H9 (cell line): Measurements from ENCODE around the gene RNF149. TPM values are rescaled to one million over a fixed set of nuclear protein-coding genes. Genes with fewer than 3 reads are reported as not detected.

ENCODE experiments used
- DNase-seq: peaks from one replicate; pipeline ENCODE4 v3.0.0-alpha.2; 2017
- H2AFZ ChIP-seq: one replicate; pipeline ENCODE4 v1.6.1; 2013; ENCODE audit warnings: mild to moderate bottlenecking, low read length, control low read depth, moderate library complexity
- H2AK5ac ChIP-seq: 2 replicates; pipeline ENCODE4 v1.6.1; 2013; ENCODE audit warnings: low read length, control low read depth, mixed read lengths; ENCODE audit not compliant: insufficient read length
- H2BK120ac ChIP-seq: one replicate; pipeline ENCODE4 v1.6.1; 2013; ENCODE audit warnings: low read depth, mild to moderate bottlenecking, low read length, control low read depth, inconsistent platforms; ENCODE audit not compliant: poor library complexity, severe bottlenecking
- H2BK12ac ChIP-seq: 2 replicates; pipeline ENCODE4 v1.6.1; 2013; ENCODE audit warnings: low read length, control low read depth, mixed read lengths, low read depth; ENCODE audit not compliant: insufficient read length
- H2BK15ac ChIP-seq: 2 replicates; pipeline ENCODE4 v1.6.1; 2013; ENCODE audit warnings: low read depth, low read length, control low read depth
- H2BK20ac ChIP-seq: one replicate; pipeline ENCODE4 v1.6.1; 2013; ENCODE audit warnings: low read depth, mild to moderate bottlenecking, low read length, control low read depth, inconsistent platforms; ENCODE audit not compliant: poor library complexity, severe bottlenecking
- H2BK5ac ChIP-seq: 2 replicates; pipeline ENCODE4 v1.6.1; 2013; ENCODE audit warnings: low read length, control low read depth, mixed read lengths; ENCODE audit not compliant: insufficient read length
- H3K14ac ChIP-seq: 2 replicates; pipeline ENCODE4 v1.6.1; 2013; ENCODE audit warnings: low read length, control low read depth; ENCODE audit not compliant: insufficient read depth
- H3K18ac ChIP-seq: 2 replicates; pipeline ENCODE4 v1.6.1; 2013; ENCODE audit warnings: low read depth, mild to moderate bottlenecking, mixed read lengths, low read length, control low read depth; ENCODE audit not compliant: insufficient read length
- H3K23ac ChIP-seq: 2 replicates; pipeline ENCODE4 v1.6.1; 2013; ENCODE audit warnings: low read length, control low read depth, mixed read lengths, low read depth; ENCODE audit not compliant: insufficient read length
- H3K23me2 ChIP-seq: 2 replicates; pipeline ENCODE4 v1.6.1; 2013; ENCODE audit warnings: low read depth, mild to moderate bottlenecking, mixed read lengths, low read length, control low read depth; ENCODE audit not compliant: insufficient read length, poor library complexity, severe bottlenecking
- H3K27ac ChIP-seq: 2 replicates; pipeline ENCODE4 v1.5.1; 2013; ENCODE audit warnings: low read length, control low read depth, mixed read lengths, low read depth; ENCODE audit not compliant: insufficient read length
- H3K27me3 ChIP-seq: 2 replicates; pipeline ENCODE4 v1.6.1; 2013; ENCODE audit warnings: low read length, control low read depth, inconsistent platforms; ENCODE audit not compliant: insufficient read depth
- H3K4ac ChIP-seq: 2 replicates; pipeline ENCODE4 v1.6.1; 2013; ENCODE audit warnings: low read depth, mild to moderate bottlenecking, control low read depth, inconsistent platforms, low read length, moderate library complexity
- H3K4me1 ChIP-seq: 2 replicates; pipeline ENCODE4 v1.6.1; 2013; ENCODE audit warnings: low read length, control low read depth, inconsistent platforms; ENCODE audit not compliant: insufficient read depth
- H3K4me2 ChIP-seq: 2 replicates; pipeline ENCODE4 v1.6.1; 2013; ENCODE audit warnings: low read length, control low read depth, mixed read lengths; ENCODE audit not compliant: insufficient read length, insufficient read depth
- H3K56ac ChIP-seq: 2 replicates; pipeline ENCODE4 v1.6.1; 2013; ENCODE audit warnings: low read depth, mild to moderate bottlenecking, mixed read lengths, low read length, control low read depth; ENCODE audit not compliant: insufficient read length
- H3K79me1 ChIP-seq: 2 replicates; pipeline ENCODE4 v1.6.1; 2013; ENCODE audit warnings: low read depth, mild to moderate bottlenecking, moderate library complexity, low read length, control low read depth, inconsistent platforms; ENCODE audit not compliant: insufficient read depth, poor library complexity, severe bottlenecking
- H3K79me2 ChIP-seq: 2 replicates; pipeline ENCODE4 v1.6.1; 2013; ENCODE audit warnings: low read length, control low read depth, inconsistent platforms; ENCODE audit not compliant: insufficient read depth
- H3K9ac ChIP-seq: 2 replicates; pipeline ENCODE4 v1.6.1; 2013; ENCODE audit warnings: low read length, control low read depth, mixed read lengths; ENCODE audit not compliant: insufficient read length; ENCODE audit errors: extremely low read depth
- H3K9me3 ChIP-seq: one replicate; pipeline ENCODE4 v1.6.1; 2013; ENCODE audit warnings: low read depth, low read length, inconsistent platforms; ENCODE audit not compliant: control insufficient read depth
- H3T11ph ChIP-seq: one replicate; pipeline ENCODE4 v1.6.1; 2013; ENCODE audit warnings: mild to moderate bottlenecking, low read length, control low read depth, inconsistent platforms
- H4K20me1 ChIP-seq: one replicate; pipeline ENCODE4 v1.6.1; 2013; ENCODE audit not compliant: control insufficient read depth, insufficient read length, insufficient read depth
- H4K5ac ChIP-seq: 2 replicates; pipeline ENCODE4 v1.6.1; 2013; ENCODE audit warnings: low read depth, mild to moderate bottlenecking, mixed read lengths, low read length, control low read depth; ENCODE audit not compliant: insufficient read length
- H4K8ac ChIP-seq: replicated peaks from 2 replicates; pipeline ENCODE4 v1.6.1; 2013; ENCODE audit warnings: low read length, control low read depth, mixed read lengths, low read depth; ENCODE audit not compliant: insufficient read length
- H4K91ac ChIP-seq: 2 replicates; pipeline ENCODE4 v1.6.1; 2013; ENCODE audit warnings: low read depth, mild to moderate bottlenecking, moderate library complexity, mixed read lengths, low read length, control low read depth; ENCODE audit not compliant: insufficient read length
- H3K27ac Mint-ChIP-seq, 3 experiments: 2 replicates in 2 of 3; 3 replicates in 1 of 3; pipeline ENCODE4 v1.8.0; 2020 to 2021; ENCODE audit warnings: mixed read lengths in 3 of 3, mild to moderate bottlenecking in 1 of 3, moderate library complexity in 1 of 3
- H3K27me3 Mint-ChIP-seq: 2 replicates; pipeline ENCODE4 v1.8.0; 2021; ENCODE audit warnings: low read depth, mild to moderate bottlenecking, moderate library complexity, mixed read lengths
- H3K36me3 Mint-ChIP-seq, 3 experiments: 2 replicates in 2 of 3; 3 replicates in 1 of 3; pipeline ENCODE4 v1.8.0; 2020 to 2021; ENCODE audit warnings: low read depth in 3 of 3, mixed read lengths in 3 of 3; ENCODE audit not compliant: insufficient read depth in 1 of 3
- H3K4me1 Mint-ChIP-seq, 2 experiments: 2 replicates each; pipeline ENCODE4 v1.8.0; 2020; ENCODE audit warnings: mixed read lengths in 2 of 2
- H3K4me3 Mint-ChIP-seq, 2 experiments: 2 replicates in 1 of 2; 3 replicates in 1 of 2; pipeline ENCODE4 v1.8.0; 2020 to 2021; ENCODE audit warnings: mild to moderate bottlenecking in 2 of 2, mixed read lengths in 2 of 2, moderate library complexity in 1 of 2
- H3K9me3 Mint-ChIP-seq, 2 experiments: 2 replicates in 1 of 2; 3 replicates in 1 of 2; pipeline ENCODE4 v1.8.0; 2020; ENCODE audit warnings: mild to moderate bottlenecking in 2 of 2, mixed read lengths in 2 of 2, moderate library complexity in 1 of 2
- CTCF ChIP-seq: fragments of 200-600 bp; sonication (generic); conservative IDR thresholded peaks from 3 replicates; pipeline ENCODE4 v1.8.0; 2021; ENCODE audit warnings: antibody characterized with exemption, mild to moderate bottlenecking
- WGBS: extraction: QIAGEN DNeasy Blood & Tissue Kit; methylation state at CpG from one replicate; pipeline ENCODE4 v1.1.7; 2013; ENCODE audit warnings: missing lambda C conversion rate, low lambda C conversion rate, mixed read lengths; ENCODE audit not compliant: insufficient read length; ENCODE audit errors: extremely low coverage; 5-methylcytosine and 5-hydroxymethylcytosine counted together
- total RNA-seq: library from RNA; stranded (reverse); gene quantifications from 2 replicates; pipeline ENCODE4 v1.2.1, GENCODE V29; 2021

Gene RNF149
- total RNA-seq, 1 experiment from 2014 or later, result 18.0 TPM

GRCh38 chr2:101327863-101328394 lies 19.4 kb upstream of the RNF149 start:
- Mint-ChIP-seq H3K36me3 (peaks cover 0 to 3% (median 0%) of the 10 kb centered on the region in 3 experiments; a peak in 2 of 7 replicates), H3K27ac (no peak overlapping the region), H3K4me1 (peaks cover 5 to 24% of the 10 kb centered on the region in 2 experiments), H3K9me3 (peaks cover 4 to 6% of the 10 kb centered on the region in 2 experiments; a peak in 2 of 5 replicates), H3K27me3 (no peaks in the 10 kb centered on the region), H3K4me3 (no peak overlapping the region)
- no peak for TF ChIP-seq CTCF
- Histone ChIP-seq H3K23me2 (no peaks in the 10 kb centered on the region), H3K4me2 (peak overlapping the region; percentile 56), H2BK20ac (peak overlapping the region; percentile 84), H3K27ac (peak overlapping the region; percentile 65), H2AK5ac (no peak overlapping the region), H3K4ac (no peak overlapping the region; the same call in 1 of the 2 replicates), H3K4me1 (peaks cover 19% of the 10 kb centered on the region; the same call in 1 of the 2 replicates), H2BK15ac (no peak overlapping the region), H2BK120ac (no peak overlapping the region), H3K27me3 (no peaks in the 10 kb centered on the region), H3K56ac (no peak overlapping the region), H4K5ac (no peak overlapping the region), H2BK12ac (no peak overlapping the region), H3K9ac (no peak overlapping the region), H2BK5ac (peak overlapping the region; percentile 65), H2AFZ (peak overlapping the region; percentile 90), H3T11ph (peak overlapping the region; percentile 81), H3K18ac (peak overlapping the region; percentile 64), H3K14ac (peak overlapping the region; percentile 76; the same call in 1 of the 2 replicates), H3K23ac (no peak overlapping the region), H3K79me1 (no peaks in the 10 kb centered on the region), H4K91ac (no peak overlapping the region), H3K79me2 (no peaks in the 10 kb centered on the region), H4K8ac (no peak overlapping the region), H4K20me1 (no peaks in the 10 kb centered on the region), H3K9me3 (no peaks in the 10 kb centered on the region)
- DNase-seq, result peak; percentile 65
- no CpG with 5 or more reads among the region's 5 CpGs for WGBS
